ENCODE data around the gene SUN1.

DNA sequence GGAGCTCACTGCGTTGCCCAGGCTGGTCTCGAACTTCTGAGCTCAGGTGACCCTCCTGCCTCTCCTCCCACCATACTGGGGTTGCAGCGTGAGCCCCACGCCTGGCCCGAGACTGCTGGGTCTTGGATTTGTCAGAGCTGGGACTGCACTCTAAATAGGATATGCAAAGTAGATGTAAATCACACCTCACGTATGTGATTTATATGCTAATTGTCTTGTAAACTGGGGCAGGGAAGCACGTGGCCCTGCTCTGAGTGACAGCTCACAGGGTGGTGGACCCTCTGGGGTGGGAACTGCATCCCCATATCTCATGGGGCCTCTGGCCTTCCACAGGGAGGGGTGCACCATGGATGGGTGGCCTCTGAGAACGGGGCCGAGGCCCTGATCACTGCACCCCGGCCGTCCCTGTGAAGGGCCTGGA is 78.2 kb downstream of the SUN1 start:
- TF ChIP-seq, protein P1, sequence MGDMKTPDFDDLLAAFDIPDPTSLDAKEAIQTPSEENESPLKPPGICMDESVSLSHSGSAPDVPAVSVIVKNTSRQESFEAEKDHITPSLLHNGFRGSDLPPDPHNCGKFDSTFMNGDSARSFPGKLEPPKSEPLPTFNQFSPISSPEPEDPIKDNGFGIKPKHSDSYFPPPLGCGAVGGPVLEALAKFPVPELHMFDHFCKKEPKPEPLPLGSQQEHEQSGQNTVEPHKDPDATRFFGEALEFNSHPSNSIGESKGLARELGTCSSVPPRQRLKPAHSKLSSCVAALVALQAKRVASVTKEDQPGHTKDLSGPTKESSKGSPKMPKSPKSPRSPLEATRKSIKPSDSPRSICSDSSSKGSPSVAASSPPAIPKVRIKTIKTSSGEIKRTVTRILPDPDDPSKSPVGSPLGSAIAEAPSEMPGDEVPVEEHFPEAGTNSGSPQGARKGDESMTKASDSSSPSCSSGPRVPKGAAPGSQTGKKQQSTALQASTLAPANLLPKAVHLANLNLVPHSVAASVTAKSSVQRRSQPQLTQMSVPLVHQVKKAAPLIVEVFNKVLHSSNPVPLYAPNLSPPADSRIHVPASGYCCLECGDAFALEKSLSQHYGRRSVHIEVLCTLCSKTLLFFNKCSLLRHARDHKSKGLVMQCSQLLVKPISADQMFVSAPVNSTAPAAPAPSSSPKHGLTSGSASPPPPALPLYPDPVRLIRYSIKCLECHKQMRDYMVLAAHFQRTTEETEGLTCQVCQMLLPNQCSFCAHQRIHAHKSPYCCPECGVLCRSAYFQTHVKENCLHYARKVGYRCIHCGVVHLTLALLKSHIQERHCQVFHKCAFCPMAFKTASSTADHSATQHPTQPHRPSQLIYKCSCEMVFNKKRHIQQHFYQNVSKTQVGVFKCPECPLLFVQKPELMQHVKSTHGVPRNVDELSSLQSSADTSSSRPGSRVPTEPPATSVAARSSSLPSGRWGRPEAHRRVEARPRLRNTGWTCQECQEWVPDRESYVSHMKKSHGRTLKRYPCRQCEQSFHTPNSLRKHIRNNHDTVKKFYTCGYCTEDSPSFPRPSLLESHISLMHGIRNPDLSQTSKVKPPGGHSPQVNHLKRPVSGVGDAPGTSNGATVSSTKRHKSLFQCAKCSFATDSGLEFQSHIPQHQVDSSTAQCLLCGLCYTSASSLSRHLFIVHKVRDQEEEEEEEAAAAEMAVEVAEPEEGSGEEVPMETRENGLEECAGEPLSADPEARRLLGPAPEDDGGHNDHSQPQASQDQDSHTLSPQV (IDR thresholded peaks at IDR 0.05), result no peak
- no peak for TF ChIP-seq CTCF (IDR thresholded peaks at IDR 0.05 in 2 of 3, conservative IDR thresholded peaks at IDR 0.05 in 1 of 3; ENCODE audit: control insufficient read depth in 2 of 3, extremely low read depth in 1 of 3, insufficient read depth in 1 of 3, low read depth in 3 of 3, low read length in 3 of 3)
- TF ChIP-seq EP300 (IDR thresholded peaks at IDR 0.05; ENCODE audit: borderline replicate concordance in 1 of 2, control insufficient read depth in 1 of 2, low read depth in 2 of 2, low read length in 2 of 2), result no peak
- TF ChIP-seq MXI1 (IDR thresholded peaks at IDR 0.05; ENCODE audit: low read depth, low read length), result no peak
- TF ChIP-seq NFIC (IDR thresholded peaks at IDR 0.05; ENCODE audit: low read depth, low read length), result no peak
- TF ChIP-seq TCF12 (IDR thresholded peaks at IDR 0.05; ENCODE audit: low read depth, low read length), result no peak
- no peak for TF ChIP-seq GATAD2B (conservative IDR thresholded peaks at IDR 0.05; ENCODE audit: low read depth)
- no peak for TF ChIP-seq CREM (IDR thresholded peaks at IDR 0.05; ENCODE audit: low read depth)
- no peak for TF ChIP-seq SUZ12 (IDR thresholded peaks at IDR 0.05; ENCODE audit: unreplicated experiment)
- TF ChIP-seq ZNF274 (IDR thresholded peaks at IDR 0.05; ENCODE audit: insufficient read depth, insufficient read length), result no peak
- no peak for TF ChIP-seq KDM1A (IDR thresholded peaks at IDR 0.05; ENCODE audit: borderline replicate concordance)
- TF ChIP-seq FOXM1 (IDR thresholded peaks at IDR 0.05; ENCODE audit: low read depth, low read length), result no peak
- TF ChIP-seq EZH2 (IDR thresholded peaks at IDR 0.05; ENCODE audit: borderline replicate concordance, control insufficient read depth, low read depth, low read length), result no peak
